A549 (cell line): Measurements from ENCODE around the gene DTX1.

ENCODE experiments used
- CHD4 ChIP-seq: fragments of 200-600 bp; sonication (generic); IDR thresholded peaks from 2 replicates; pipeline ENCODE4 v1.6.1; 2016; ENCODE audit warnings: antibody characterized with exemption, mild to moderate bottlenecking, borderline replicate concordance
- E2F6 ChIP-seq: IDR thresholded peaks from 2 replicates; pipeline ENCODE4 v1.6.1; 2012; ENCODE audit warnings: low read depth, borderline replicate concordance
- EHMT2 ChIP-seq: fragments of 200-600 bp; sonication (generic); IDR thresholded peaks from 2 replicates; pipeline ENCODE4 v1.6.1; 2016; ENCODE audit warnings: antibody characterized with exemption, low read depth, mild to moderate bottlenecking, moderate library complexity
- EP300 ChIP-seq, 2 experiments: fragments of >200 bp; sonication (Bioruptor Twin); formaldehyde crosslinking; IDR thresholded peaks; 2 replicates in 1 of 2; 3 replicates in 1 of 2; pipeline ENCODE4 v1.6.1; 2016 to 2017
- HOXA7 ChIP-seq: fragments of 250-450 bp; sonication (Bioruptor Pico); IDR thresholded peaks from 2 replicates; pipeline ENCODE4 v1.5.0; 2020; ENCODE audit warnings: mild to moderate bottlenecking, moderate library complexity
- MAZ ChIP-seq: fragments of 150-350 bp; IDR thresholded peaks from 2 replicates; pipeline ENCODE4 v1.6.1; 2014; ENCODE audit warnings: antibody characterized with exemption, low read depth, low read length, borderline replicate concordance
- NR3C1 ChIP-seq: fragments of >200 bp; sonication (Bioruptor Twin); formaldehyde crosslinking; IDR thresholded peaks from 3 replicates; pipeline ENCODE4 v1.6.1; 2017
- POLR2A ChIP-seq: IDR thresholded peaks from 2 replicates; pipeline ENCODE4 v1.6.1; 2012; ENCODE audit warnings: mild to moderate bottlenecking, low read length
- ZFP36 ChIP-seq: fragments of 450-650 bp; IDR thresholded peaks from 2 replicates; pipeline ENCODE4 v1.6.1; 2014; ENCODE audit warnings: borderline replicate concordance; ENCODE audit not compliant: partially characterized antibody
- TF ChIP-seq, protein P1 (sequence below): fragments of >200 bp; sonication (Bioruptor Twin); formaldehyde crosslinking; IDR thresholded peaks from 3 replicates; pipeline ENCODE4 v1.5.1; 2016

- TF ChIP-seq MAZ, result no peak
- no peak for TF ChIP-seq ZFP36
- no peak for TF ChIP-seq POLR2A
- TF ChIP-seq, protein P1, sequence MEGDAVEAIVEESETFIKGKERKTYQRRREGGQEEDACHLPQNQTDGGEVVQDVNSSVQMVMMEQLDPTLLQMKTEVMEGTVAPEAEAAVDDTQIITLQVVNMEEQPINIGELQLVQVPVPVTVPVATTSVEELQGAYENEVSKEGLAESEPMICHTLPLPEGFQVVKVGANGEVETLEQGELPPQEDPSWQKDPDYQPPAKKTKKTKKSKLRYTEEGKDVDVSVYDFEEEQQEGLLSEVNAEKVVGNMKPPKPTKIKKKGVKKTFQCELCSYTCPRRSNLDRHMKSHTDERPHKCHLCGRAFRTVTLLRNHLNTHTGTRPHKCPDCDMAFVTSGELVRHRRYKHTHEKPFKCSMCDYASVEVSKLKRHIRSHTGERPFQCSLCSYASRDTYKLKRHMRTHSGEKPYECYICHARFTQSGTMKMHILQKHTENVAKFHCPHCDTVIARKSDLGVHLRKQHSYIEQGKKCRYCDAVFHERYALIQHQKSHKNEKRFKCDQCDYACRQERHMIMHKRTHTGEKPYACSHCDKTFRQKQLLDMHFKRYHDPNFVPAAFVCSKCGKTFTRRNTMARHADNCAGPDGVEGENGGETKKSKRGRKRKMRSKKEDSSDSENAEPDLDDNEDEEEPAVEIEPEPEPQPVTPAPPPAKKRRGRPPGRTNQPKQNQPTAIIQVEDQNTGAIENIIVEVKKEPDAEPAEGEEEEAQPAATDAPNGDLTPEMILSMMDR, result no peak
- TF ChIP-seq NR3C1, result no peak
- no peak for TF ChIP-seq EP300 (IDR thresholded peaks at IDR 0.05)
- TF ChIP-seq HOXA7, result no peak
- TF ChIP-seq EHMT2, result no peak
- TF ChIP-seq E2F6, result no peak
- TF ChIP-seq CHD4, result no peak
These were observed 38.9 kb downstream of the DTX1 start for GRCh38 chr12:113095405-113095804.
